Spleen (tissue), 7 donors: ENCODE results near the gene TMEM175.

ENCODE experiments used
- POLR2A ChIP-seq, 3 donors: fragments of 450-650 bp; IDR thresholded peaks; one replicate each; pipeline ENCODE4 v1.5.1; 2017; ENCODE audit warnings: antibody characterized with exemption in 3 of 3, mild to moderate bottlenecking in 1 of 3
- TF ChIP-seq, protein P1 (sequence below), 11 experiments: fragments of 200-600 bp in 7 of 11; fragments of 450-650 bp in 4 of 11; sonication (generic) in 4 of 11; IDR thresholded peaks in 8 of 11; conservative IDR thresholded peaks in 3 of 11; 1 replicate in 7 of 11; 2 replicates in 4 of 11; pipeline versions ENCODE4 v1.4.0 to v1.8.0; 2016 to 2021; ENCODE audit warnings: antibody characterized with exemption in 11 of 11, inconsistent platforms in 4 of 11, mild to moderate bottlenecking in 1 of 11
- donor health status: DM: no; HTN: no; CAD: no; lungs with moderate emphysema.
- donor health status: DM: no; HTN: no; CAD: no.
- donor health status: DM: no; HTN: no; CAD: no.

DNA sequence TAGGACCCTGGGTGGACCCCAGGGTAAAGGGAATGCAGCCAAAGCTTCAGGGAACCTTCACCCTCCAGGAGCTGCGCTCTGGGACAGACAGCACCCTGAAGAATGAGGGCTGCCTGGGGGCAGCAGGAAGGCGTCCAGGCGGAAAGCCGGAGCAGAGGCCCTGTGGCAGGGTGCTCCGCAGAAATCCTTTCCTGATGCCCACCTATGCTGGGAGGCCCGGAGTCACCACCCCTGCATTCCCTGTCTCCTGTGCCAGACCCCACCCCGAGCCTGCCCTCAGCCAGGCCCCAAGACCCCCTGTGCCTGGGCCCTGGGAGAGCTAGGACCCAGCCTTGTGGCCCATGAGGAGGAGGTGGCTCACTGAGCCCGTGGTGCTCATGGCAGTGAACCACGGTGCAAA lies 42.4 kb downstream of the TMEM175 start:
- TF ChIP-seq, protein P1, sequence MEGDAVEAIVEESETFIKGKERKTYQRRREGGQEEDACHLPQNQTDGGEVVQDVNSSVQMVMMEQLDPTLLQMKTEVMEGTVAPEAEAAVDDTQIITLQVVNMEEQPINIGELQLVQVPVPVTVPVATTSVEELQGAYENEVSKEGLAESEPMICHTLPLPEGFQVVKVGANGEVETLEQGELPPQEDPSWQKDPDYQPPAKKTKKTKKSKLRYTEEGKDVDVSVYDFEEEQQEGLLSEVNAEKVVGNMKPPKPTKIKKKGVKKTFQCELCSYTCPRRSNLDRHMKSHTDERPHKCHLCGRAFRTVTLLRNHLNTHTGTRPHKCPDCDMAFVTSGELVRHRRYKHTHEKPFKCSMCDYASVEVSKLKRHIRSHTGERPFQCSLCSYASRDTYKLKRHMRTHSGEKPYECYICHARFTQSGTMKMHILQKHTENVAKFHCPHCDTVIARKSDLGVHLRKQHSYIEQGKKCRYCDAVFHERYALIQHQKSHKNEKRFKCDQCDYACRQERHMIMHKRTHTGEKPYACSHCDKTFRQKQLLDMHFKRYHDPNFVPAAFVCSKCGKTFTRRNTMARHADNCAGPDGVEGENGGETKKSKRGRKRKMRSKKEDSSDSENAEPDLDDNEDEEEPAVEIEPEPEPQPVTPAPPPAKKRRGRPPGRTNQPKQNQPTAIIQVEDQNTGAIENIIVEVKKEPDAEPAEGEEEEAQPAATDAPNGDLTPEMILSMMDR (IDR thresholded peaks at IDR 0.05 in 8 of 11, conservative IDR thresholded peaks at IDR 0.05 in 3 of 11) = no peak
- TF ChIP-seq POLR2A (IDR thresholded peaks at IDR 0.05) = no peak
